ENCODE data around the gene NPNT.
"Not testable (repeated sequence)": the region's sequence is repeated elsewhere in the genome, so short reads cannot be mapped to it uniquely, and the experiment has no call there.

Gene NPNT, protein sequence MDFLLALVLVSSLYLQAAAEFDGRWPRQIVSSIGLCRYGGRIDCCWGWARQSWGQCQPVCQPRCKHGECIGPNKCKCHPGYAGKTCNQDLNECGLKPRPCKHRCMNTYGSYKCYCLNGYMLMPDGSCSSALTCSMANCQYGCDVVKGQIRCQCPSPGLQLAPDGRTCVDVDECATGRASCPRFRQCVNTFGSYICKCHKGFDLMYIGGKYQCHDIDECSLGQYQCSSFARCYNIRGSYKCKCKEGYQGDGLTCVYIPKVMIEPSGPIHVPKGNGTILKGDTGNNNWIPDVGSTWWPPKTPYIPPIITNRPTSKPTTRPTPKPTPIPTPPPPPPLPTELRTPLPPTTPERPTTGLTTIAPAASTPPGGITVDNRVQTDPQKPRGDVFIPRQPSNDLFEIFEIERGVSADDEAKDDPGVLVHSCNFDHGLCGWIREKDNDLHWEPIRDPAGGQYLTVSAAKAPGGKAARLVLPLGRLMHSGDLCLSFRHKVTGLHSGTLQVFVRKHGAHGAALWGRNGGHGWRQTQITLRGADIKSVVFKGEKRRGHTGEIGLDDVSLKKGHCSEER

DNA sequence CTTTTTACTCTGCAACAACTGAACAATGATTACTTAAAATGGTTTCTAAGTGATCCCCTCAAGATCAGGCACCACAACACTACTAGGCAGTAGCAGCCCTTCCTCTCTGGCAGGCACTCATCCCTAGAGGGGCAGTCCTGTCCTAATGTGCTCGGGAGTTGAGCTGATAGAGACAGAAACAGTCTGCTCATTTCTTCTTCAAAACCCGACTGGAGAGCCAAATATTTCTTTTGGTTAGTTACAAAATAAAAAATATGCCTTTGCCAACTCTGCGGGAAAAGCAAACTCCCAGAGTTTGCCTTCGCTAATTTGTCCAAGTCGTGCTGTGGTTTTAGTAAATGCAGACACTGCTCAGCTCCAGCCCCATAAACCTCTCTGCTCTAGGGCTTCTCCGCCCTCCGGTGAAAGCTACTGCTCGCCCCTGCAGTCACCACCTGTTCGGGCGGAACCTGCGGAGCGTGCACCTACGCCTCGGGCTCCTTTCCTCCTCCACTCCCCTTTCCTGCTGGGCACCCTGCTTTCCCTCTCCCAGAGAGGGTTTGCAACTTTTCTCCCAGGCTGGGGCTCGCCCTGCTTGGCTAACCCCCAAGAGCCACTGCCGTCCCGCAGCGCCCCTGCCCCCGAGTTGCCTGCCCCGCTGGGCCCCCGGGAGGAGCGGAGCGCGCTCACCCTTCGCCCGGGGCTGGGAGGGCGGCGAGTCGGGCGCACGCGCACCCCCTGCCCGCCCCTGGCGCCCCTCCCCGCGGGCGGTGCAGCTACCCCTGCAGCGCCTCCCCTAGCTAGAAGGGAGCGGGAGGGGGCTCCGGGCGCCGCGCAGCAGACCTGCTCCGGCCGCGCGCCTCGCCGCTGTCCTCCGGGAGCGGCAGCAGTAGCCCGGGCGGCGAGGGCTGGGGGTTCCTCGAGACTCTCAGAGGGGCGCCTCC, at the start of gene NPNT:
TSS of gene NPNT (plus strand) at position 812 of the 923 bp plus-strand sequence. CDS start 182 bp downstream, outside the sequence.
- H3K27me3 ChIP-seq (ENCODE audit: insufficient read depth, low read length): peaks cover 75% of the 10 kb centered on the region
- H3K9me3 ChIP-seq (ENCODE audit: low read length): no peaks in the 10 kb centered on the region
- peak within 1 kb of the TSS; percentile 32 for H3K4me3 ChIP-seq (ENCODE audit: low read length)
- H3K36me3 ChIP-seq (ENCODE audit: insufficient read depth, low read length): no peaks in the 10 kb centered on the region
- H2AFZ ChIP-seq (ENCODE audit: low read depth, low read length): peak within 1 kb of the TSS; percentile 90
- H3K4me1 ChIP-seq (ENCODE audit: insufficient read depth, low read length): peaks cover 13% of the 10 kb centered on the region

DNA sequence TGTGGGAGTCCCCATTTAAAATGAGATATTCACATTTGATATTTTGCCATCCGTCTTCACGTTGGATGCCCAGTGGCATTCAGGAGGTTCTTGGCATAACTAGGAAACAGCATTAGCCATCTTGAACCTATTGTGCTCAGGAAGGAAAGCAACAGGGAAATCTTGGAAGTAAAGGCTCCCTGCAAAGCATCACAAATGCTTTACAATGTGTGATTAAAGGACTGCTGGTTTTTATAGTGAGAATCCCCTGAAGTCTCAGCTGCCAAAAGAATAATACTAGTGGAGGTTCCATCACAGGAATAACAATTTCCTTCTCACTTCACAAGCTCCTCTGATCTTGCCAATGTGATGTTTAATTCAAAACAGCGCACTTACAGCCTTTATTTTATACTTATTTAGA, 49.7 kb upstream of the NPNT start:
- Histone ChIP-seq H3K9me3 (ENCODE audit: low read length) (no peaks in the 10 kb centered on the region), H3K4me3 (ENCODE audit: low read length) (no peak overlapping the region), H3K27me3 (ENCODE audit: insufficient read depth, low read length) (no peaks in the 10 kb centered on the region), H3K4me1 (ENCODE audit: insufficient read depth, low read length) (no peaks in the 10 kb centered on the region), H2AFZ (ENCODE audit: low read depth, low read length) (no peak overlapping the region), H3K36me3 (ENCODE audit: insufficient read depth, low read length) (peaks cover 3% of the 10 kb centered on the region)

GRCh38 chr4:105848359-105848758, 46.9 kb upstream of the NPNT start:
- not testable (repeated sequence) for H2AFZ ChIP-seq (ENCODE audit: low read depth, low read length); H3K27me3 ChIP-seq (ENCODE audit: insufficient read depth, low read length); H3K36me3 ChIP-seq (ENCODE audit: insufficient read depth, low read length); H3K9me3 ChIP-seq (ENCODE audit: low read length); H3K4me3 ChIP-seq (ENCODE audit: low read length); H3K4me1 ChIP-seq (ENCODE audit: insufficient read depth, low read length)

DNA sequence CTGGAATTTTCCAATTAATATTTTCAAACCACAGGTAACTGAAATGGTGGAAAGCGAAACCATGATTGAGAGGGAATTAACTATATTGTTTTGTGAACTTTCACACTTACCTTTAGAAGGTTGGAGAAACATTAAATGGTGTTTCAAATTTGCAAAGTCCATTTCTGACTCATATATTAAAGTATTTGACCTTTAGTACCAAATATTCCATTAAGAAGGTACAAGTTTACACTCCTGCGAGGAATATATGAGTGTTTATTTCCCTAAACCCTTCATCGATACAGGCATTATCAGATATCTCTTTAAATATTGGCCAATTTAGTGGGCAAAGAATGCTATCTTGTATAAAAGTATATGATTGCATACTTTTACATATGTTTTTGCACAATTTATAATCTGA, 44.1 kb upstream of the NPNT start:
- no peaks in the 10 kb centered on the region for H3K4me1 ChIP-seq (ENCODE audit: insufficient read depth, low read length)
- H3K27me3 ChIP-seq (ENCODE audit: insufficient read depth, low read length): no peaks in the 10 kb centered on the region
- no peaks in the 10 kb centered on the region for H3K36me3 ChIP-seq (ENCODE audit: insufficient read depth, low read length)
- no peak overlapping the region for H3K4me3 ChIP-seq (ENCODE audit: low read length)
- no peak overlapping the region for H2AFZ ChIP-seq (ENCODE audit: low read depth, low read length)
- H3K9me3 ChIP-seq (ENCODE audit: low read length): no peaks in the 10 kb centered on the region

GRCh38 chr4:105852230-105852629, 43.0 kb upstream of the NPNT start:
- H3K36me3 ChIP-seq (ENCODE audit: insufficient read depth, low read length); H3K9me3 ChIP-seq (ENCODE audit: low read length); H3K4me1 ChIP-seq (ENCODE audit: insufficient read depth, low read length); H3K27me3 ChIP-seq (ENCODE audit: insufficient read depth, low read length); H3K4me3 ChIP-seq (ENCODE audit: low read length); H2AFZ ChIP-seq (ENCODE audit: low read depth, low read length): not testable (repeated sequence)

GRCh38 chr4:105858466-105859040, 36.7 kb upstream of the NPNT start:
- Histone ChIP-seq H3K4me3 (ENCODE audit: low read length) (no peak overlapping the region), H2AFZ (ENCODE audit: low read depth, low read length) (no peak overlapping the region), H3K4me1 (ENCODE audit: insufficient read depth, low read length) (no peaks in the 10 kb centered on the region), H3K9me3 (ENCODE audit: low read length) (peaks cover 3% of the 10 kb centered on the region), H3K36me3 (ENCODE audit: insufficient read depth, low read length) (no peaks in the 10 kb centered on the region), H3K27me3 (ENCODE audit: insufficient read depth, low read length) (no peaks in the 10 kb centered on the region)

GRCh38 chr4:105859233-105859632, 36.0 kb upstream of the NPNT start:
- no peaks in the 10 kb centered on the region for H3K4me1 ChIP-seq (ENCODE audit: insufficient read depth, low read length)
- peaks cover 3% of the 10 kb centered on the region for H3K9me3 ChIP-seq (ENCODE audit: low read length)
- H3K4me3 ChIP-seq (ENCODE audit: low read length): no peak overlapping the region
- no peak overlapping the region for H2AFZ ChIP-seq (ENCODE audit: low read depth, low read length)
- no peaks in the 10 kb centered on the region for H3K27me3 ChIP-seq (ENCODE audit: insufficient read depth, low read length)
- no peaks in the 10 kb centered on the region for H3K36me3 ChIP-seq (ENCODE audit: insufficient read depth, low read length)

DNA sequence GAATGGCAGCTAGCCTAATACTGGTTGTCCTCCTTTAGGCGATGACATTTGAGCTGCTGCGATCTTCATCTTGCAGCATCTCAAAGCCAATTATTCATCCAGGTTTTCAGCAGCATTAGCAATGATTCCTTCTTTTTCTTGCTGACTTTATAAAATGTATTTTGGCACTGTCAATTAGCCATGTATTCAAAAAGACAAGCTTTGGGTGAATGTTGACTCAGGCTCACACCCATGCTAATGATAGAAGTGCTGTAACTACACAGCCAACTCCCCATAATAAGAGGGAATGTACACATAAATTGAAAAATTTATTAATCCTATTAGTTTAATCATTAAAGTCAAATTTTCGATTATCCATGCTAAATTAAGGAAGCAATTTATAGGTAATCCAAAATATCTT, 24.3 kb upstream of the NPNT start:
- Histone ChIP-seq H3K4me3 (ENCODE audit: low read length) (no peak overlapping the region), H3K36me3 (ENCODE audit: insufficient read depth, low read length) (no peaks in the 10 kb centered on the region), H2AFZ (ENCODE audit: low read depth, low read length) (no peak overlapping the region), H3K4me1 (ENCODE audit: insufficient read depth, low read length) (no peaks in the 10 kb centered on the region), H3K9me3 (ENCODE audit: low read length) (no peaks in the 10 kb centered on the region), H3K27me3 (ENCODE audit: insufficient read depth, low read length) (peaks cover 2% of the 10 kb centered on the region)

- H3K4me3 ChIP-seq (ENCODE audit: low read length): no peak overlapping the region
- no peaks in the 10 kb centered on the region for H3K4me1 ChIP-seq (ENCODE audit: insufficient read depth, low read length)
- peaks cover 2% of the 10 kb centered on the region for H3K27me3 ChIP-seq (ENCODE audit: insufficient read depth, low read length)
- H3K9me3 ChIP-seq (ENCODE audit: low read length): no peaks in the 10 kb centered on the region
- H3K36me3 ChIP-seq (ENCODE audit: insufficient read depth, low read length): no peaks in the 10 kb centered on the region
- H2AFZ ChIP-seq (ENCODE audit: low read depth, low read length): no peak overlapping the region
These were observed 23.3 kb upstream of the NPNT start for GRCh38 chr4:105871997-105872396.

DNA sequence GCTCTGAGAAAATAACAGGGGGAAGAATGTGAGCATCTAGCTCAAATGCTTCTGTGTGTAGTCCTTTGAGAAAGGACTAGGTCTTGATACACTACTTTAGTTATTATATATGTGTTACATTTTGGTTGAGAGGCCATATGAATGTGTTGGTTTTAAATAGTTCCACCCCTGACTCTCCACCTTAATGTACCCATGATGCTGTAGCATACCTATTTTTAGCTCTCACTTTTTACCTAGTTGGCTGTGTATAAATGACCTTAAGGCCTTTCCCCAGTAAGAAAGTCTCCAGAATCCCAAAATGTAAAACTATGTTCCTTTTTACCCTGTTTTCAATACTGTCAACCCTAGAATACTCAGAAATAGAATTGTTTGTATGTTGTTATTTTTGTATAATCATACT, 20.0 kb upstream of the NPNT start:
- Histone ChIP-seq H2AFZ (ENCODE audit: low read depth, low read length) (no peak overlapping the region), H3K9me3 (ENCODE audit: low read length) (no peaks in the 10 kb centered on the region), H3K27me3 (ENCODE audit: insufficient read depth, low read length) (peaks cover 2% of the 10 kb centered on the region), H3K4me3 (ENCODE audit: low read length) (no peak overlapping the region), H3K4me1 (ENCODE audit: insufficient read depth, low read length) (no peaks in the 10 kb centered on the region), H3K36me3 (ENCODE audit: insufficient read depth, low read length) (no peaks in the 10 kb centered on the region)

GRCh38 chr4:105878668-105879067, 16.6 kb upstream of the NPNT start:
- no peaks in the 10 kb centered on the region for H3K9me3 ChIP-seq (ENCODE audit: low read length)
- no peaks in the 10 kb centered on the region for H3K36me3 ChIP-seq (ENCODE audit: insufficient read depth, low read length)
- no peak overlapping the region for H2AFZ ChIP-seq (ENCODE audit: low read depth, low read length)

DNA sequence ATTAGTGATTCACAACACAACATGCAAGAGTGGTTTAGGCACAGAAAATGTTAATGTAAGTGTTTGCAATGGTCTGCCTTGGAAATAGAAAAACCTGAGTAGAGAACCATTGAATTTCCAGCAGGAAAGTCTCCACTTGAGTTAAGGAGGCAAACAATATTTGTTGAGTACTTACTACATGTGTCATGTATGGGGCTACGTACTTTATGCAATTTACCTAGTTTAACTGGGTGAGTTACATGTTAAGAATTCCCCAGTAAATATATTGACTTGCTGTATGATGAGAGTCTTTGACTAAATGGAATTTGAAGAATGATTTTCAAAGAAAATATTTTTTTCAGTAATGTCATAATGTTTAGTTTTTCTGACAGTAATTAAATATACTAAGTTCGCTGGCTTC, 7.8 kb upstream of the NPNT start:
- Histone ChIP-seq H3K36me3 (ENCODE audit: insufficient read depth, low read length) (no peaks in the 10 kb centered on the region), H3K9me3 (ENCODE audit: low read length) (no peaks in the 10 kb centered on the region), H2AFZ (ENCODE audit: low read depth, low read length) (no peak overlapping the region), H3K4me3 (ENCODE audit: low read length) (no peak overlapping the region), H3K4me1 (ENCODE audit: insufficient read depth, low read length) (no peaks in the 10 kb centered on the region), H3K27me3 (ENCODE audit: insufficient read depth, low read length) (peaks cover 7% of the 10 kb centered on the region)

More at GRCh38 chr4:105878668-105879067, 16.6 kb upstream of the NPNT start:
- Histone ChIP-seq H3K27me3 (ENCODE audit: insufficient read depth, low read length) (no peaks in the 10 kb centered on the region), H3K4me1 (ENCODE audit: insufficient read depth, low read length) (no peaks in the 10 kb centered on the region), H3K4me3 (ENCODE audit: low read length) (no peak overlapping the region)

All from neuron (in vitro differentiated cells).